ENCODE results near the gene TTN. TPM values are rescaled to one million over a fixed set of nuclear protein-coding genes. Genes with fewer than 3 reads are reported as not detected.

The TTN gene
- total RNA-seq, 1 donor from 2014 or later: under 0.01 TPM

- H3K27me3 ChIP-seq (ENCODE audit: control insufficient read depth, insufficient read depth, low read length): no peaks in the 10 kb centered on the region
- H3K36me3 ChIP-seq (ENCODE audit: control insufficient read depth, insufficient read depth, low read length): no peaks in the 10 kb centered on the region
- DNase-seq (ENCODE audit: low read depth): no peak
- H3K4me3 ChIP-seq (ENCODE audit: low read depth, low read length): no peak overlapping the region
- no peak for TF ChIP-seq CTCF (IDR thresholded peaks at IDR 0.05; ENCODE audit: insufficient read depth, low read length, poor library complexity, severe bottlenecking)
These were observed 37.5 kb upstream of the TTN start for GRCh38 chr2:178844701-178845100.

- Histone ChIP-seq H3K4me3 (ENCODE audit: low read depth, low read length) (no peak overlapping the region), H3K36me3 (ENCODE audit: control insufficient read depth, insufficient read depth, low read length) (no peaks in the 10 kb centered on the region), H3K27me3 (ENCODE audit: control insufficient read depth, insufficient read depth, low read length) (no peaks in the 10 kb centered on the region)
- DNase-seq (ENCODE audit: low read depth): no peak
- no peak for TF ChIP-seq CTCF (IDR thresholded peaks at IDR 0.05; ENCODE audit: insufficient read depth, low read length, poor library complexity, severe bottlenecking)
These were observed 37.0 kb upstream of the TTN start for GRCh38 chr2:178844269-178844668.

- H3K4me3 ChIP-seq (ENCODE audit: low read depth, low read length): no peak overlapping the region
- no peak for TF ChIP-seq CTCF (IDR thresholded peaks at IDR 0.05; ENCODE audit: insufficient read depth, low read length, poor library complexity, severe bottlenecking)
- H3K36me3 ChIP-seq (ENCODE audit: control insufficient read depth, insufficient read depth, low read length): no peaks in the 10 kb centered on the region
- no peak for DNase-seq (ENCODE audit: low read depth)
- no peaks in the 10 kb centered on the region for H3K27me3 ChIP-seq (ENCODE audit: control insufficient read depth, insufficient read depth, low read length)
These were observed 36.5 kb upstream of the TTN start for GRCh38 chr2:178843697-178844096.

GRCh38 chr2:178836807-178837206, 29.6 kb upstream of the TTN start:
- no peaks in the 10 kb centered on the region for H3K27me3 ChIP-seq (ENCODE audit: control insufficient read depth, insufficient read depth, low read length)
- no peak overlapping the region for H3K4me3 ChIP-seq (ENCODE audit: low read depth, low read length)
- H3K36me3 ChIP-seq (ENCODE audit: control insufficient read depth, insufficient read depth, low read length): no peaks in the 10 kb centered on the region
- TF ChIP-seq CTCF (IDR thresholded peaks at IDR 0.05; ENCODE audit: insufficient read depth, low read length, poor library complexity, severe bottlenecking): no peak
- DNase-seq (ENCODE audit: low read depth): no peak

- Histone ChIP-seq H3K27me3 (ENCODE audit: control insufficient read depth, insufficient read depth, low read length) (no peaks in the 10 kb centered on the region), H3K4me3 (ENCODE audit: low read depth, low read length) (no peak overlapping the region), H3K36me3 (ENCODE audit: control insufficient read depth, insufficient read depth, low read length) (no peaks in the 10 kb centered on the region)
- TF ChIP-seq CTCF (IDR thresholded peaks at IDR 0.05; ENCODE audit: insufficient read depth, low read length, poor library complexity, severe bottlenecking): no peak
- DNase-seq (ENCODE audit: low read depth): no peak
These were observed 26.9 kb upstream of the TTN start for GRCh38 chr2:178834086-178834485.

- TF ChIP-seq CTCF (IDR thresholded peaks at IDR 0.05; ENCODE audit: insufficient read depth, low read length, poor library complexity, severe bottlenecking): no peak
- H3K4me3 ChIP-seq (ENCODE audit: low read depth, low read length): no peak overlapping the region
- H3K27me3 ChIP-seq (ENCODE audit: control insufficient read depth, insufficient read depth, low read length): no peaks in the 10 kb centered on the region
- no peak for DNase-seq (ENCODE audit: low read depth)
- no peaks in the 10 kb centered on the region for H3K36me3 ChIP-seq (ENCODE audit: control insufficient read depth, insufficient read depth, low read length)
These were observed 26.2 kb upstream of the TTN start for GRCh38 chr2:178833382-178833781.

All from kidney epithelial cell (primary cell).